Thyroid gland (tissue), 4 donors: ENCODE measurements around the gene TPK1. TPM values are rescaled to one million over a fixed set of nuclear protein-coding genes. Genes with fewer than 3 reads are reported as not detected.

ENCODE experiments used
- DNase-seq, 2 donors: peaks; one replicate each; pipeline ENCODE4 v3.0.0-alpha.2; 2019
- H3K27ac ChIP-seq, 3 donors: fragments of 200-600 bp; sonication (generic); 1 replicate in 2 of 3; 2 replicates in 1 of 3; pipeline ENCODE4 v1.5.1; 2016 to 2019; ENCODE audit warnings: mild to moderate bottlenecking in 1 of 3, moderate library complexity in 1 of 3
- H3K27me3 ChIP-seq: fragments of 200-600 bp; sonication (generic); one replicate; pipeline ENCODE4 v1.5.1; 2019
- H3K36me3 ChIP-seq, 2 donors: fragments of 200-600 bp; sonication (generic); one replicate each; pipeline ENCODE4 v1.5.1; 2016 to 2019
- H3K4me1 ChIP-seq, 2 donors: fragments of 200-600 bp; sonication (generic); one replicate each; pipeline ENCODE4 v1.5.1; 2017 to 2019
- H3K4me3 ChIP-seq, 3 donors: fragments of 200-600 bp; sonication (generic); replicated peaks in 1 of 3; 1 replicate in 2 of 3; 2 replicates in 1 of 3; pipeline ENCODE4 v1.5.1; 2016; ENCODE audit warnings: mild to moderate bottlenecking in 1 of 3
- H3K9me3 ChIP-seq: fragments of 200-600 bp; sonication (generic); one replicate; pipeline ENCODE4 v1.5.1; 2017
- CTCF ChIP-seq, 6 experiments: fragments of 200-600 bp in 3 of 6; fragments of 450-650 bp in 3 of 6; sonication (generic) in 3 of 6; IDR thresholded peaks; one replicate each; pipeline ENCODE4 v1.5.1; 2016 to 2019; ENCODE audit warnings: antibody characterized with exemption in 6 of 6, mild to moderate bottlenecking in 2 of 6, inconsistent platforms in 1 of 6, moderate library complexity in 1 of 6
- POLR2A ChIP-seq, 2 donors: fragments of 450-650 bp; IDR thresholded peaks; one replicate each; pipeline ENCODE4 v1.6.1; 2017; ENCODE audit warnings: antibody characterized with exemption in 2 of 2, mild to moderate bottlenecking in 2 of 2, moderate library complexity in 1 of 2
- WGBS, 2 donors: methylation state at CpG; one replicate each; pipeline ENCODE4 v1.1.5; 2017; 5-methylcytosine and 5-hydroxymethylcytosine counted together
- intact Hi-C: fragments of 100-400 bp; cut with DNase I; formaldehyde crosslinking; loops from one replicate; pipeline ENCODE4 v1.15.1; 2023
- total RNA-seq, 4 donors: library from RNA; depleted of rRNA; stranded (reverse); fragments of >200 nt; gene quantifications; one replicate each; pipeline ENCODE4 v1.2.3, GENCODE V29; 2016

TPK1 gene
- total RNA-seq, 4 donors from 2014 or later = 2.6 to 10.4 (median 6.2) TPM

- no peak overlapping the region for H3K4me3 ChIP-seq
- intact Hi-C loops = no loop called here
- DNase-seq = no peak
Measured at GRCh38 chr7:144416341-144416740, 419.5 kb downstream of the TPK1 start.

GRCh38 chr7:144415858-144416257, 420.0 kb downstream of the TPK1 start:
- no peaks in the 10 kb centered on the region for H3K9me3 ChIP-seq
- H3K4me3 ChIP-seq = no peak overlapping the region
- H3K27ac ChIP-seq = no peak overlapping the region
- TF ChIP-seq POLR2A (IDR thresholded peaks at IDR 0.05) (no peak), CTCF (IDR thresholded peaks at IDR 0.05) (no peak)
- DNase-seq = no peak
- H3K36me3 ChIP-seq = no peaks in the 10 kb centered on the region
- no peaks in the 10 kb centered on the region for H3K4me1 ChIP-seq
- intact Hi-C loops = no loop called here
- no peaks in the 10 kb centered on the region for H3K27me3 ChIP-seq

More at GRCh38 chr7:144416341-144416740, 419.5 kb downstream of the TPK1 start:
- Histone ChIP-seq H3K27ac (no peak overlapping the region), H3K9me3 (no peaks in the 10 kb centered on the region), H3K27me3 (no peaks in the 10 kb centered on the region), H3K36me3 (no peaks in the 10 kb centered on the region), H3K4me1 (no peaks in the 10 kb centered on the region)
- no peak for TF ChIP-seq CTCF (IDR thresholded peaks at IDR 0.05)
- no peak for TF ChIP-seq POLR2A (IDR thresholded peaks at IDR 0.05)

GRCh38 chr7:144414815-144415214, 421.0 kb downstream of the TPK1 start:
- TF ChIP-seq CTCF (IDR thresholded peaks at IDR 0.05) (no peak), POLR2A (IDR thresholded peaks at IDR 0.05) (no peak)
- no peaks in the 10 kb centered on the region for H3K9me3 ChIP-seq
- 64% methylated on average over 3 of the region's 3 CpGs for WGBS, 2 donors
- DNase-seq = no peak
- H3K27ac ChIP-seq = no peak overlapping the region
- H3K27me3 ChIP-seq = no peaks in the 10 kb centered on the region
- H3K4me3 ChIP-seq = no peak overlapping the region
- H3K36me3 ChIP-seq = no peaks in the 10 kb centered on the region
- intact Hi-C loops = no loop called here
- no peaks in the 10 kb centered on the region for H3K4me1 ChIP-seq

GRCh38 chr7:144410441-144410840, 425.4 kb downstream of the TPK1 start:
- Histone ChIP-seq H3K4me3 (no peak overlapping the region), H3K36me3 (no peaks in the 10 kb centered on the region), H3K9me3 (no peaks in the 10 kb centered on the region), H3K27ac (no peak overlapping the region), H3K27me3 (no peaks in the 10 kb centered on the region), H3K4me1 (no peaks in the 10 kb centered on the region)
- intact Hi-C loops = no loop called here
- no peak for DNase-seq
- WGBS, 2 donors = 50 to 51% methylated on average over 4 of the region's 4 CpGs
- TF ChIP-seq CTCF (IDR thresholded peaks at IDR 0.05) (no peak), POLR2A (IDR thresholded peaks at IDR 0.05) (no peak)

- H3K9me3 ChIP-seq = no peaks in the 10 kb centered on the region
- H3K27ac ChIP-seq = no peak overlapping the region
- H3K36me3 ChIP-seq = no peaks in the 10 kb centered on the region
- no peak for DNase-seq
- intact Hi-C loops = no loop called here
- no peak for TF ChIP-seq CTCF (IDR thresholded peaks at IDR 0.05)
- no peak for TF ChIP-seq POLR2A (IDR thresholded peaks at IDR 0.05)
- H3K4me1 ChIP-seq = no peaks in the 10 kb centered on the region
- H3K27me3 ChIP-seq = no peaks in the 10 kb centered on the region
- H3K4me3 ChIP-seq = no peak overlapping the region
- 75 to 76% methylated on average over 3 of the region's 3 CpGs for WGBS, 2 donors
Measured at GRCh38 chr7:144408121-144408520, 427.7 kb downstream of the TPK1 start.
